Smooth muscle cell of the coronary artery (primary cell): ENCODE results near the gene TBX18. TPM values are rescaled to one million over a fixed set of nuclear protein-coding genes. Genes with fewer than 3 reads are reported as not detected.

Experiments
- total RNA-seq: library from RNA; depleted of rRNA; stranded (reverse); fragments of >200 nt; gene quantifications from 2 replicates; pipeline ENCODE4 v1.2.3, GENCODE V29; 2014; ENCODE audit warnings: low replicate concordance

The TBX18 gene
- 44.2 and 46.7 TPM in 2 replicates for total RNA-seq

GRCh38 chr6:84764332-84765049 is at the start of gene TBX18:
Gene TBX18 (minus strand): TSS chr6:84764598. CDS start chr6:84764181, 417 bp downstream.

